Lower leg skin (tissue), 4 donors: ENCODE data around the gene KCTD18. TPM values are rescaled to one million over a fixed set of nuclear protein-coding genes. Genes with fewer than 3 reads are reported as not detected.

Source experiments
- DNase-seq, 2 donors: peaks; one replicate each; pipeline ENCODE4 v3.0.0-alpha.2; 2019; ENCODE audit warnings: low spot score in 2 of 2
- H3K4me3 ChIP-seq: fragments of 200-600 bp; sonication (generic); 2 replicates; pipeline ENCODE4 v1.5.1; 2017; ENCODE audit warnings: mild to moderate bottlenecking, low read depth; ENCODE audit not compliant: poor library complexity, severe bottlenecking
- POLR2A ChIP-seq, 2 donors: fragments of 450-650 bp; IDR thresholded peaks; one replicate each; pipeline ENCODE4 v1.6.1; 2016 to 2017; ENCODE audit warnings: antibody characterized with exemption in 2 of 2, mild to moderate bottlenecking in 1 of 2, moderate library complexity in 1 of 2
- WGBS, 2 donors: methylation state at CpG; one replicate each; pipeline ENCODE4 v1.1.5; 2018; 5-methylcytosine and 5-hydroxymethylcytosine counted together
- intact Hi-C: fragments of 100-400 bp; cut with DNase I; formaldehyde crosslinking; loops from one replicate; pipeline ENCODE4 v1.15.0; 2023; ENCODE audit warnings: low total_unique reads
- total RNA-seq, 4 donors: library from RNA; depleted of rRNA; stranded (reverse); fragments of >200 nt; gene quantifications; one replicate each; pipeline ENCODE4 v1.1.0, GENCODE V29; 2016
- TF ChIP-seq, protein P1 (sequence below), 3 donors: fragments of 450-650 bp; IDR thresholded peaks; one replicate each; pipeline ENCODE4 v1.5.1; 2016; ENCODE audit warnings: antibody characterized with exemption in 3 of 3, mild to moderate bottlenecking in 3 of 3, moderate library complexity in 2 of 3

KCTD18 gene
- total RNA-seq, 4 donors from 2014 or later: 16.9 to 26.2 (median 21.9) TPM

DNA sequence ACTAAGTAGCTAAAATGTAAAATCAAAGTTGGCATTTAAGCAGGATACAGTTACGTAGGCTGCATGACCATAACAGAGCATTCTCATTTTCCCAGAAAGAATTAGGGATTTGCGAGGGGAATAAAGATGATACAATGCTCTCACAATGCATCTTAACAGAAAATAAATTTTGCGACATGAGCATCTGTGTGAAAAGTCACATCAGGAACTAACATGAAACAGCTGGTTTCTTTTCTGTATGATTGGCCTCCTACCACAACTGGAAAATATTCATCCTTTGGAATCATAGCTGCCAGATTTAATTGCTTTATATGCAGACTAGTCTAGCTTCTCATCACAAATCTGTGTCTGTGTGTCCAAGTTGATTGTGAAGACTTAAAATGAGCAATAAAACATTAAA is 66.0 kb downstream of the KCTD18 start:
- intact Hi-C loops: no loop called here
- H3K4me3 ChIP-seq: no peak overlapping the region
- TF ChIP-seq, protein P1, sequence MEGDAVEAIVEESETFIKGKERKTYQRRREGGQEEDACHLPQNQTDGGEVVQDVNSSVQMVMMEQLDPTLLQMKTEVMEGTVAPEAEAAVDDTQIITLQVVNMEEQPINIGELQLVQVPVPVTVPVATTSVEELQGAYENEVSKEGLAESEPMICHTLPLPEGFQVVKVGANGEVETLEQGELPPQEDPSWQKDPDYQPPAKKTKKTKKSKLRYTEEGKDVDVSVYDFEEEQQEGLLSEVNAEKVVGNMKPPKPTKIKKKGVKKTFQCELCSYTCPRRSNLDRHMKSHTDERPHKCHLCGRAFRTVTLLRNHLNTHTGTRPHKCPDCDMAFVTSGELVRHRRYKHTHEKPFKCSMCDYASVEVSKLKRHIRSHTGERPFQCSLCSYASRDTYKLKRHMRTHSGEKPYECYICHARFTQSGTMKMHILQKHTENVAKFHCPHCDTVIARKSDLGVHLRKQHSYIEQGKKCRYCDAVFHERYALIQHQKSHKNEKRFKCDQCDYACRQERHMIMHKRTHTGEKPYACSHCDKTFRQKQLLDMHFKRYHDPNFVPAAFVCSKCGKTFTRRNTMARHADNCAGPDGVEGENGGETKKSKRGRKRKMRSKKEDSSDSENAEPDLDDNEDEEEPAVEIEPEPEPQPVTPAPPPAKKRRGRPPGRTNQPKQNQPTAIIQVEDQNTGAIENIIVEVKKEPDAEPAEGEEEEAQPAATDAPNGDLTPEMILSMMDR (IDR thresholded peaks at IDR 0.05): no peak
- no peak for TF ChIP-seq POLR2A (IDR thresholded peaks at IDR 0.05)
- WGBS, 2 donors: 65 to 75% methylated on average over 3 of the region's 3 CpGs
- DNase-seq: no peak

DNA sequence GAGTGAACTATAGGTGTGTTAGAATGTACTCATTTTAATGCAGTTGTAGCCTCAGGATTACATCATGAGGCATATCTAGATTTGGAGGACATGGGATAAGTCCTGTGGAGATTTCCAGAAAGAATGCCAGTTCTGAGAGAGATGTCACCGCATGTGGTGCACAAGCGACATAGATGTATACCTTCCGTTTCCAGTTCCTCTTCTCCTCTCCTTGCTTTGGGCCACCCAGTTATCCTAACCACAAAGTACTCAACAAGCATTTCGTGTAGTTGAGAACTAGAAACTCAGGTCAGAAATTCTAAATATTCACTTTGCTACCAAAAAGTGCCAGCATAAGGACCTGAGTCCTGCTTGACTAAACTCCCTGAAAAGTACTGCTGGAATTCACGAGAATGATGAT is 66.5 kb downstream of the KCTD18 start:
- no peak overlapping the region for H3K4me3 ChIP-seq
- TF ChIP-seq, protein P1 (IDR thresholded peaks at IDR 0.05): no peak
- no peak for TF ChIP-seq POLR2A (IDR thresholded peaks at IDR 0.05)
- no peak for DNase-seq
- 65 to 69% methylated on average over 5 of the region's 5 CpGs for WGBS, 2 donors
- intact Hi-C loops: no loop called here

DNA sequence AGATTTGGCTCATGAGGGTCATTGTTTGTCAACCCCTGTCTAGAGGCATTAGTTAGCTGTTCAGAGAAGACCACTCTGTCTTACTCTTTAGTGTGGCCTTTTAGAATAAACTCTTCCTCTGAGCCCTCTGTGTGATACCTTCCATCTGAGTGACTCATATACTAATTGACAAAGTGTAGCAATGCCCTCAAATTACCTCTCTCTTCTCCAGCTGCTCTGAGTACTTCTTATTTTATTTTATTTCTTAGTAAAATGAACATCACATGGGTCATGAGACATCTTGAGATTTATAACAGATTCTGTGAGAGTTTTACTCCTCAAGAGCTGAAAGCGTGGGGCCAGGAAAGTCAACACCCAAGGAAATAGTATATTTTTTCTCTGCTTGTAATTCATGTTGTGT is 67.4 kb downstream of the KCTD18 start:
- TF ChIP-seq POLR2A (IDR thresholded peaks at IDR 0.05): no peak
- TF ChIP-seq, protein P1 (IDR thresholded peaks at IDR 0.05): no peak
- WGBS, 2 donors: 68 to 85% methylated on average over 1 of the region's 1 CpG
- no peak overlapping the region for H3K4me3 ChIP-seq
- DNase-seq: no peak
- intact Hi-C loops: no loop called here

DNA sequence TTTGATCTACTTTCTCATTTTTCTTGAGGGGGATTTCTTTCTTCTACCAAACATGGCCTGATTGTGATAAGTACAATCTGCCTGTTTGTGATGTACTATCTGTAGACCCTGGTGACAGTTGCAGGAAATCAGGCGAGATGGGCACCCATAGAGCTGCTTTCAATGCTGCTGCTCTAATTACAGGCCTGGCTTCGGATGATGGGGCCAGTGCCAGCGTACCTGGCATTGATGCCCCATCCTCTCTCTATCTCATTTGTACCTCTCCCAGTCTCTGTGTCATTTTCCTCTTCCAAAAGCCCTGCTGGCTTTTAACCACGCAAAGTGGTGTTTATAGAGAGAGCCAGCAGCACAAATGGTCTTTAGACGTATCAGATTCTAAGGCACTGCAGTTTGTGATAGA is 69.9 kb downstream of the KCTD18 start:
- TF ChIP-seq POLR2A (IDR thresholded peaks at IDR 0.05): no peak
- H3K4me3 ChIP-seq: no peak overlapping the region
- WGBS, 2 donors: 99 to 100% methylated on average over 5 of the region's 5 CpGs
- intact Hi-C loops: no loop called here
- no peak for DNase-seq

Other genes with a start within 250 kb of the KCTD18 start
- 10 to 100 TPM; 60.7 to 81.3 (median 61.3) TPM for gene SPATS2L, start 203.4 kb downstream of the KCTD18 start, total RNA-seq
- gene SGO2, start 16.1 kb upstream of the KCTD18 start, total RNA-seq: 1 to 10 TPM in 3 of 4 donors, under 1 TPM in 1; 0.57 to 3.5 (median 1.5) TPM
- 10 to 100 TPM; 18.3 to 67.5 (median 18.8) TPM for gene AOX1, start 75.9 kb upstream of the KCTD18 start, total RNA-seq